NCI-H1417 treated with DMSO at 0.1 percent for 48 hours (cell line): ENCODE measurements around the gene SLC2A2.

Experiments used
- DNase-seq: peaks from one replicate; lab custom pipeline; 2025; lab: John Stamatoyannopoulos, UW

The SLC2A2 gene

GRCh38 chr3:171026597-171027293 is at the start of gene SLC2A2:
SLC2A2 (minus strand) TSS chr3:171026720; CDS start chr3:171026670, 50 bp downstream.
- DNase-seq: no peak

GRCh38 chr3:171072432-171072831 is 45.9 kb upstream of the SLC2A2 start:
- no peak for DNase-seq

- DNase-seq: no peak
Measured at GRCh38 chr3:171068658-171069057, 42.1 kb upstream of the SLC2A2 start.

- no peak for DNase-seq
Measured at GRCh38 chr3:171066206-171066605, 39.7 kb upstream of the SLC2A2 start.

- DNase-seq: no peak
Measured at GRCh38 chr3:171065732-171066131, 39.2 kb upstream of the SLC2A2 start.

GRCh38 chr3:171064461-171064860 is 37.9 kb upstream of the SLC2A2 start:
- DNase-seq: no peak

- no peak for DNase-seq
Measured at GRCh38 chr3:171061749-171062148, 35.2 kb upstream of the SLC2A2 start.

GRCh38 chr3:171059978-171060377 is 33.5 kb upstream of the SLC2A2 start:
- DNase-seq: no peak

GRCh38 chr3:171058873-171059603 is 32.5 kb upstream of the SLC2A2 start:
- no peak for DNase-seq

- no peak for DNase-seq
Measured at GRCh38 chr3:171058058-171058457, 31.5 kb upstream of the SLC2A2 start.

- no peak for DNase-seq
Measured at GRCh38 chr3:171057072-171057471, 30.6 kb upstream of the SLC2A2 start.

GRCh38 chr3:171056528-171056927 is 30.0 kb upstream of the SLC2A2 start:
- DNase-seq: no peak

GRCh38 chr3:171055336-171056178 is 29.0 kb upstream of the SLC2A2 start:
- no peak for DNase-seq

GRCh38 chr3:171054921-171055320 is 28.4 kb upstream of the SLC2A2 start:
- DNase-seq: no peak

GRCh38 chr3:171054231-171054630 is 27.7 kb upstream of the SLC2A2 start:
- DNase-seq: no peak

GRCh38 chr3:171049861-171050444 is 23.4 kb upstream of the SLC2A2 start:
- no peak for DNase-seq

GRCh38 chr3:171046760-171047159 is 20.2 kb upstream of the SLC2A2 start:
- no peak for DNase-seq

GRCh38 chr3:171044835-171045793 is 18.6 kb upstream of the SLC2A2 start:
- no peak for DNase-seq

GRCh38 chr3:171044384-171044783 is 17.9 kb upstream of the SLC2A2 start:
- no peak for DNase-seq

GRCh38 chr3:171039674-171040073 is 13.2 kb upstream of the SLC2A2 start:
- no peak for DNase-seq

GRCh38 chr3:171038342-171038741 is 11.8 kb upstream of the SLC2A2 start:
- DNase-seq: no peak
